GM12878 (cell line): ENCODE results near the gene POF1B. TPM values are rescaled to one million over a fixed set of nuclear protein-coding genes. Genes with fewer than 3 reads are reported as not detected.
A peak's percentile ranks its signal among the peaks of the same experiment; 100 is the strongest.

Experiments
- ATAC-seq: fragments of 200-7000 bp; cut with Tn5 transposase; 3 replicates; pipeline ENCODE4 v1.9.1; 2020; ENCODE audit warnings: mild to moderate bottlenecking, moderate library complexity
- Bru-seq: library from RNA; stranded (reverse); fragments of 400-500 nt; gene quantifications from one replicate; lab custom pipeline; 2021; lab: Mats Ljungman, UMichigan
- BruChase-seq, 2 experiments: library from RNA; stranded (reverse); fragments of 400-500 nt; gene quantifications; one replicate each; lab custom pipeline; 2021; lab: Mats Ljungman, UMichigan
- BruUV-seq: library from RNA; stranded (reverse); fragments of 400-500 nt; replicated peaks from 2 replicates; lab custom pipeline; 2021; lab: Mats Ljungman, UMichigan
- CTCF ChIA-PET: fragments of 300-600 bp; sonication (Branson Sonifier 250); formaldehyde crosslinking; extraction: SDS; loops from one replicate; lab custom pipeline; 2021; ENCODE audit warnings: inconsistent platforms; lab: Yijun Ruan, JAX
- POLR2A ChIA-PET: fragments of 350-600 bp; formaldehyde crosslinking; extraction: SDS; loops from one replicate; lab custom pipeline; 2021; ENCODE audit warnings: inconsistent platforms; lab: Charles Lee
- RAD21 ChIA-PET: fragments of 300-600 bp; sonication (Branson Sonifier 250); formaldehyde crosslinking; loops from one replicate; lab custom pipeline; 2023; ENCODE audit warnings: antibody characterized with exemption; ENCODE audit not compliant: unreplicated experiment; lab: Charles Lee
- SMC1A ChIA-PET: fragments of 300-600 bp; sonication (Branson Sonifier 250); formaldehyde crosslinking; loops from one replicate; lab custom pipeline; 2023; ENCODE audit not compliant: unreplicated experiment, uncharacterized antibody; lab: Charles Lee
- DNase-seq: peaks from one replicate; pipeline ENCODE4 v3.0.0-alpha.2; 2011; ENCODE audit warnings: low read depth, low spot score
- FAIRE-seq: peaks from 3 replicates; lab custom pipeline; 2011; peaks lifted over from hg19 to GRCh38; lab: Jason Lieb, UNC
- H2AFZ ChIP-seq: 2 replicates; pipeline ENCODE4 v1.6.0; 2011; ENCODE audit warnings: low read depth, low read length, control low read depth; ENCODE audit not compliant: control insufficient read depth
- H3K27ac ChIP-seq: 2 replicates; pipeline ENCODE4 v1.5.1; 2011; ENCODE audit warnings: control low read depth; ENCODE audit not compliant: control insufficient read depth, insufficient read depth
- H3K27me3 ChIP-seq, 2 experiments: replicated peaks in 1 of 2; 2 replicates each; pipeline versions ENCODE4 v1.6.0 to v1.6.1; 2011; ENCODE audit warnings: low read length in 1 of 2; ENCODE audit not compliant: control insufficient read depth in 2 of 2, insufficient read depth in 2 of 2
- H3K36me3 ChIP-seq, 2 experiments: 2 replicates each; pipeline ENCODE4 v1.5.1; 2011; ENCODE audit warnings: low read length in 1 of 2; ENCODE audit not compliant: control insufficient read depth in 2 of 2, insufficient read depth in 2 of 2
- H3K4me1 ChIP-seq: 2 replicates; pipeline ENCODE4 v1.6.1; 2011; ENCODE audit warnings: mild to moderate bottlenecking, low read length, moderate library complexity, mixed read lengths; ENCODE audit not compliant: control insufficient read depth, insufficient read depth
- H3K4me2 ChIP-seq: 2 replicates; pipeline ENCODE4 v1.6.0; 2011; ENCODE audit warnings: control low read depth; ENCODE audit not compliant: control insufficient read depth, insufficient read depth
- H3K4me3 ChIP-seq: fragments of 200-600 bp; sonication (generic); 2 replicates; pipeline ENCODE4 v1.5.1; 2016
- H3K79me2 ChIP-seq: 2 replicates; pipeline ENCODE4 v1.6.0; 2011; ENCODE audit warnings: low read length; ENCODE audit not compliant: control insufficient read depth, insufficient read depth
- H3K9ac ChIP-seq: 2 replicates; pipeline ENCODE4 v1.8.0; 2011; ENCODE audit warnings: low read length, control low read depth, mixed read lengths; ENCODE audit not compliant: control insufficient read depth, insufficient read depth
- H3K9me3 ChIP-seq: replicated peaks from 3 replicates; pipeline ENCODE4 v1.5.1; 2011; ENCODE audit warnings: mild to moderate bottlenecking, low read length; ENCODE audit not compliant: control insufficient read depth, insufficient read depth
- H4K20me1 ChIP-seq: 2 replicates; pipeline ENCODE4 v1.6.0; 2011; ENCODE audit not compliant: control insufficient read depth, insufficient read depth
- BHLHE40 ChIP-seq, 2 experiments: fragments of 450-650 bp in 1 of 2; IDR thresholded peaks; 2 replicates each; pipeline ENCODE4 v1.6.1; 2011 to 2017; ENCODE audit warnings: low read depth in 2 of 2, borderline replicate concordance in 1 of 2, improper control_type of control experiment in 1 of 2, low read length in 1 of 2, mild to moderate bottlenecking in 1 of 2
- DPF2 ChIP-seq: fragments of 450-650 bp; IDR thresholded peaks from 2 replicates; pipeline ENCODE4 v1.6.1; 2017; ENCODE audit warnings: mild to moderate bottlenecking
- ELK1 ChIP-seq: IDR thresholded peaks from 2 replicates; pipeline ENCODE4 v1.6.1; 2012; ENCODE audit warnings: low read depth, low read length, improper control_type of control experiment
- JUND ChIP-seq: IDR thresholded peaks from 2 replicates; pipeline ENCODE4 v1.6.1; 2012; ENCODE audit warnings: low read depth, mild to moderate bottlenecking, low read length, improper control_type of control experiment, moderate library complexity
- MEF2A ChIP-seq: IDR thresholded peaks from 2 replicates; pipeline ENCODE4 v1.6.1; 2011; ENCODE audit warnings: low read depth, mild to moderate bottlenecking, low read length, moderate library complexity; ENCODE audit not compliant: insufficient read depth
- MXI1 ChIP-seq: fragments of 150-350 bp; IDR thresholded peaks from 2 replicates; pipeline ENCODE4 v1.6.1; 2011; ENCODE audit warnings: low read depth, mild to moderate bottlenecking, inconsistent platforms, low read length, improper control_type of control experiment
- POLR2AphosphoS5 ChIP-seq: IDR thresholded peaks from 2 replicates; pipeline ENCODE4 v1.6.1; 2011; ENCODE audit warnings: mild to moderate bottlenecking, low read length, inconsistent platforms
- RAD51 ChIP-seq: fragments of 450-650 bp; IDR thresholded peaks from 2 replicates; pipeline ENCODE4 v1.6.1; 2016; ENCODE audit warnings: moderate library complexity, mild to moderate bottlenecking, inconsistent platforms
- SMARCA5 ChIP-seq: fragments of 450-650 bp; IDR thresholded peaks from 2 replicates; pipeline ENCODE4 v1.6.1; 2017; ENCODE audit warnings: mild to moderate bottlenecking
- SPI1 ChIP-seq: IDR thresholded peaks from 2 replicates; pipeline ENCODE4 v1.6.1; 2011; ENCODE audit warnings: low read depth, mild to moderate bottlenecking, low read length, moderate library complexity, borderline replicate concordance; ENCODE audit not compliant: insufficient read depth
- SREBF1 ChIP-seq: IDR thresholded peaks from 2 replicates; pipeline ENCODE4 v1.6.1; 2012; ENCODE audit warnings: mild to moderate bottlenecking, low read length
- SUPT20H ChIP-seq: IDR thresholded peaks from 2 replicates; pipeline ENCODE4 v1.6.1; 2011; ENCODE audit warnings: low read depth, mild to moderate bottlenecking, low read length, moderate library complexity, borderline replicate concordance; ENCODE audit not compliant: control insufficient read depth
- YY1 ChIP-seq: IDR thresholded peaks from 2 replicates; pipeline ENCODE4 v1.6.1; 2011; ENCODE audit warnings: low read depth, mild to moderate bottlenecking, low read length
- ZZZ3 ChIP-seq: IDR thresholded peaks from 2 replicates; pipeline ENCODE4 v1.6.1; 2011; ENCODE audit warnings: low read depth; ENCODE audit not compliant: control insufficient read depth, insufficient read length
- WGBS: methylation state at CpG from one replicate; pipeline ENCODE4 v1.1.6; 2016; ENCODE audit warnings: low lambda C conversion rate; ENCODE audit not compliant: insufficient replicate concordance, insufficient coverage; ENCODE audit errors: missing lambda C conversion rate; 5-methylcytosine and 5-hydroxymethylcytosine counted together
- in situ Hi-C: fragments of 300-500 bp; cut with MboI; formaldehyde crosslinking; loops from 9 replicates; pipeline ENCODE4 v1.14.3; 2018; ENCODE audit warnings: mixed read lengths
- intact Hi-C: fragments of 100-400 bp; cut with micrococcal nuclease; formaldehyde crosslinking; loops from one replicate; pipeline ENCODE4 v1.14.2; 2022; ENCODE audit not compliant: unreplicated experiment
- long read RNA-seq, 2 experiments: library from polyadenylated mRNA; unstranded; transcript quantifications; one replicate each; pipeline ENCODE4 v2.0.0, GENCODE V29; 2019 to 2020
- polyA minus RNA-seq, 3 experiments: library from RNA; depleted of rRNA, polyadenylated mRNA; stranded (reverse); fragments of >200 nt; gene quantifications; 2 replicates each; pipeline ENCODE4 v1.2.3, GENCODE V29; 2011
- polyA plus RNA-seq, 11 experiments: library from polyadenylated mRNA; depleted of rRNA in 4 of 11; unstranded in 6 of 11; stranded (reverse) in 5 of 11; fragments of >200 nt; fragmentation: Nextera tagmentation in 4 of 11; fragmentation: Illumina TruSeq in 1 of 11; extraction: Ambion mirVana in 4 of 11; extraction: Trizol in 1 of 11; gene quantifications; 1 replicate in 1 of 11; 2 replicates in 10 of 11; pipeline versions ENCODE4 v1.2.1 to v1.2.3, GENCODE V29; 2011 to 2016; ENCODE audit warnings: inconsistent platforms in 2 of 11, missing spikeins in 2 of 11, low read depth in 1 of 11
- total RNA-seq, 4 experiments: library from RNA; depleted of rRNA in 3 of 4; stranded (reverse); fragments of >200 nt in 3 of 4; fragmentation: Illumina TruSeq in 1 of 4; extraction: Trizol in 1 of 4; gene quantifications; 2 replicates each; pipeline versions ENCODE4 v1.2.1 to v1.2.3, GENCODE V29; 2013 to 2021

POF1B gene
- total RNA-seq (2013; cell fraction: nucleolus; rRNA removed) = 23.0 TPM in 2 replicates
- total RNA-seq (2014; rRNA removed) = 0.87 and 0.96 TPM in 2 replicates
- total RNA-seq (2014; rRNA removed; fragmentation: Illumina TruSeq; extraction: Trizol) = 1.1 TPM in 2 replicates
- 0.64 and 1.1 TPM in 2 replicates for total RNA-seq (2021)
- polyA plus RNA-seq (2011; ENCODE audit: low read depth) = 0.68 TPM
- polyA plus RNA-seq (2011; rRNA removed) = 13.5 and 19.7 TPM in 2 replicates
- polyA plus RNA-seq (2011; cell fraction: cytosol; rRNA removed) = 6.1 and 8.4 TPM in 2 replicates
- polyA plus RNA-seq (2011; cell fraction: nucleus; rRNA removed) = 7.7 and 8.9 TPM in 2 replicates
- 0.97 and 1.6 TPM in 2 replicates for polyA plus RNA-seq (2012)
- 1.0 and 1.2 TPM in 2 replicates for polyA plus RNA-seq (2014; fragmentation: Illumina TruSeq; extraction: Trizol)
- polyA plus RNA-seq (2014; fragmentation: Nextera tagmentation; extraction: Ambion mirVana) = under 1 TPM; 0.14 to 0.27 TPM
- 0.41 and 0.48 TPM in 2 replicates for polyA plus RNA-seq (2014; rRNA removed)
- polyA plus RNA-seq (2016; fragmentation: Nextera tagmentation; extraction: Ambion mirVana) = 1 to 10 TPM in 1 of 2 experiments, under 1 TPM in 1; 0.86 to 1.0 TPM
- polyA minus RNA-seq (2011; rRNA and poly(A)+ RNA removed) = 19.7 and 21.4 TPM in 2 replicates
- polyA minus RNA-seq (2011; cell fraction: cytosol; rRNA and poly(A)+ RNA removed) = 7.0 and 7.6 TPM in 2 replicates
- 10.2 and 16.0 TPM in 2 replicates for polyA minus RNA-seq (2011; cell fraction: nucleus; rRNA and poly(A)+ RNA removed)
- Bru-seq, nascent RNA = percentile 62 among the genes with signal in this experiment
- percentile 55 among the genes with signal in this experiment for BruChase-seq, experiment 1, labeled RNA remaining after a 6-hour chase
- percentile 54 among the genes with signal in this experiment for BruChase-seq, experiment 2, labeled RNA remaining after a 2-hour chase
- long read RNA-seq, experiment 1 = 0 reads
- long read RNA-seq, experiment 2, partial matches to known transcripts = 6 of 15 reads
- long read RNA-seq, experiment 2, other reads (novel, unspliced or antisense) = 8 of 15 reads

GRCh38 chrX:85379174-85379907 lies at the start of gene POF1B:
POF1B (minus strand) TSS chrX:85379665; CDS start chrX:85379454, 211 bp downstream.
- H4K20me1 ChIP-seq = no peaks in the 10 kb centered on the region
- ChIA-PET POLR2A (no interaction called here), SMC1A (interaction anchor here (1.0 to 1.3 kb wide), 5 partner anchors 9 to 266 kb away, joined by 3 to 5 read pairs (median 3); no protein-coding TSS in a partner anchor), CTCF (interaction anchor here (1.0 to 1.2 kb wide), 3 partner anchors 165 to 295 kb away, joined by 3 to 4 read pairs (median 3); no protein-coding TSS in a partner anchor), RAD21 (interaction anchor here (1.3 to 2.1 kb wide), 3 partner anchors 12 to 135 kb away, joined by 3 to 9 read pairs (median 4); partner anchors contain the start of gene ZNF711)
- peak within 1 kb of the TSS; percentile 61 for H2AFZ ChIP-seq
- BruUV-seq = TSS peak; percentile 73
- peak within 1 kb of the TSS; percentile 41 for H3K27ac ChIP-seq
- FAIRE-seq = no peak
- peak; percentile 23 for DNase-seq
- no peaks in the 10 kb centered on the region for H3K27me3 ChIP-seq
- in situ Hi-C loops (no loop called here), intact Hi-C loops (loop anchor here (5.0 kb wide), 1 partner anchor 267 kb away; no protein-coding TSS in a partner anchor)
- H3K4me3 ChIP-seq = peak within 1 kb of the TSS; percentile 50
- H3K36me3 ChIP-seq = no peaks in the 10 kb centered on the region
- peak within 1 kb of the TSS; percentile 32; the same call in 1 of the 2 replicates for H3K4me2 ChIP-seq
- no peaks in the 10 kb centered on the region; the same call in 1 of the 2 replicates for H3K79me2 ChIP-seq
- WGBS = under 1% methylated on average over 12 of the region's 12 CpGs
- no peaks in the 10 kb centered on the region for H3K9me3 ChIP-seq
- H3K9ac ChIP-seq = peak within 1 kb of the TSS; percentile 46
- peak; percentile 87 for ATAC-seq
- no peaks in the 10 kb centered on the region for H3K4me1 ChIP-seq
- TF ChIP-seq SUPT20H = no peak
- TF ChIP-seq JUND = no peak
- TF ChIP-seq BHLHE40 (IDR thresholded peaks at IDR 0.05; ENCODE audit: borderline replicate concordance in 1 of 2, low read depth in 2 of 2, low read length in 1 of 2) = 0 out of 4 replicates have a peak, but pooled peaks of 1 of the 2 experiments have one; percentile 14
- no peak for TF ChIP-seq ELK1
- TF ChIP-seq SREBF1 = no peak
- no peak for TF ChIP-seq ZZZ3
- no peak for TF ChIP-seq SMARCA5
- no peak for TF ChIP-seq SPI1
- TF ChIP-seq RAD51 = no peak
- TF ChIP-seq MXI1 = peak; percentile 38; the same call in 1 of the 2 replicates
- peak; percentile 61; the same call in 1 of the 2 replicates for TF ChIP-seq POLR2AphosphoS5
- no peak for TF ChIP-seq DPF2
- 0 out of 2 replicates have a peak, but pooled peaks have one; percentile 11 for TF ChIP-seq YY1
- no peak for TF ChIP-seq MEF2A
